ENCODE measurements around the gene SETDB2. TPM values are rescaled to one million over a fixed set of nuclear protein-coding genes. Genes with fewer than 3 reads are reported as not detected.

SETDB2 gene
- polyA plus RNA-seq, 3 donors, result 4.8 to 6.8 (median 6.4) TPM

DNA sequence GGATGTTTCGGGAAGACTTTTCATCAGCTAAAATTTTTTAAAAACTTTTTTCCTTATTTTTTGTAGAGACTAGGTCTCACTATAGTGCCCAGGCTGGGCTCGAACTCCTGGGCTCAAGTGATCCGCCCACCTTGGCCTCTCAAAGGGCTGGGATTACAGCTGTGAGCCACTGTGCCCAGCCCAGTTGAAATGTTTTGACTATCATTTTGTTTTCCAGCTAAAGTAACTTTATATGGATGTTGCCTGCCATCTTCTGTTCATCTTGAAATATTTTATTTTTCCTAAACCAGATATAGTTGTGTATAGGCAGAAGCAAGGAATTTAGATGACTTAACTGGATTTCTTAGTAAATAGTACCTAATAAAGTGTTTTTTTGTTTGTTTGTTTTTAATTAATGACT, 7.2 kb upstream of the SETDB2 start:
- intact Hi-C loops (cut with micrococcal nuclease), result loop anchor here in 1 of 2 donors (10.0 kb wide), 1 partner anchor 132 kb away; no protein-coding TSS in a partner anchor
- H3K9me3 ChIP-seq (replicated peaks in 1 of 2; ENCODE audit: control insufficient read depth in 1 of 2, insufficient read depth in 1 of 2, low read length in 2 of 2), result no peaks in the 10 kb centered on the region
- Mint-ChIP-seq H3K36me3 (peaks cover 13 to 14% of the 10 kb centered on the region in 2 donors), H3K4me1 (peaks cover 4% of the 10 kb centered on the region), H3K9me3 (no peaks in the 10 kb centered on the region), H3K27me3 (ENCODE audit: low read depth in 3 of 3) (peaks cover 0 to 3% (median 3%) of the 10 kb centered on the region in 3 donors), H3K4me3 (no peak overlapping the region), H3K27ac (no peak overlapping the region)
- no peaks in the 10 kb centered on the region for H4K20me1 ChIP-seq (ENCODE audit: insufficient read depth, low read length)
- H3K27me3 ChIP-seq (ENCODE audit: control insufficient read depth in 2 of 2, insufficient read depth in 2 of 2, low read length in 2 of 2), result no peaks in the 10 kb centered on the region
- H3K4me3 ChIP-seq (replicated peaks in 1 of 3; ENCODE audit: low read depth in 2 of 3, low read length in 3 of 3), result no peak overlapping the region
- H3K4me2 ChIP-seq (replicated peaks; ENCODE audit: extremely low read depth, low read length, poor library complexity, severe bottlenecking), result no peak overlapping the region
- no peak overlapping the region for H3K9ac ChIP-seq (ENCODE audit: insufficient read depth, low read length, poor library complexity, severe bottlenecking)
- H3K4me1 ChIP-seq (ENCODE audit: control insufficient read depth in 1 of 2, insufficient read depth in 2 of 2, low read length in 2 of 2), result no peaks in the 10 kb centered on the region
- DNase-seq, result peak in 1 of 3 donors; percentile 5
- no CpG with 5 or more reads among the region's 3 CpGs for WGBS (ENCODE audit: insufficient coverage)
- no peaks in the 10 kb centered on the region for H3K79me2 ChIP-seq (ENCODE audit: insufficient read depth, low read length)
- H3K27ac ChIP-seq (ENCODE audit: low read depth in 1 of 2, low read length in 2 of 2), result no peak overlapping the region
- TF ChIP-seq CTCF (IDR thresholded peaks at IDR 0.05), result no peak
- H3K36me3 ChIP-seq (replicated peaks in 1 of 2; ENCODE audit: control insufficient read depth in 1 of 2, insufficient read depth in 2 of 2, low read length in 2 of 2), result peaks cover 0 to 10% of the 10 kb centered on the region in 2 donors
- H2AFZ ChIP-seq (ENCODE audit: insufficient read depth, low read depth, low read length, poor library complexity, severe bottlenecking), result no peak overlapping the region

DNA sequence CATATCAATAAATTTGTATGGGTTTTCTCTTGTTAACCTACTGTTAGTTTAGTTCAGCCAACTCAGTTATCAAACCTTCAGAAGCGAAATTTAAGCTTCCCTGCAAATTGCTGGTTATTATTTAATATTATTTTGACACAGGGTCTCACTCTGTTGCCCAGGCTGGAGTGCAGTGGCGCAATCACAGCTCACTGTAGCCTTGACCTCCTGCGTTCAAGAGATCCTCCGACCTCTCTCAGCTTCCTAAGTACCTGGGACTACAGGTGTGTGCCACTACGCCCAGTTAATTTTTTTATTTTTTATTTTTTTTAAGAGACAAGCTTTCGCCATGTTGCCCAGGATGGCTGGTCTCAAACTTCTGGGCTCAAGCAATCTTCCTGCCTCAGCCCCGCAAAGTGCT, 6.4 kb upstream of the SETDB2 start:
- H3K4me3 Mint-ChIP-seq, result no peak overlapping the region
- intact Hi-C loops (cut with micrococcal nuclease), result loop anchor here in 1 of 2 donors (10.0 kb wide), 1 partner anchor 133 kb away; no protein-coding TSS in a partner anchor

More for the DNA sequence above, 6.4 kb upstream of the SETDB2 start:
- Mint-ChIP-seq H3K4me1 (peaks cover 4% of the 10 kb centered on the region), H3K27ac (no peak overlapping the region), H3K36me3 (peaks cover 6 to 7% of the 10 kb centered on the region in 2 donors), H3K27me3 (ENCODE audit: low read depth in 3 of 3) (peaks cover 0 to 3% (median 3%) of the 10 kb centered on the region in 3 donors), H3K9me3 (no peaks in the 10 kb centered on the region)
- Histone ChIP-seq H3K4me3 (replicated peaks in 1 of 3; ENCODE audit: low read depth in 2 of 3, low read length in 3 of 3) (no peak overlapping the region), H3K4me2 (replicated peaks; ENCODE audit: extremely low read depth, low read length, poor library complexity, severe bottlenecking) (no peak overlapping the region), H3K4me1 (ENCODE audit: control insufficient read depth in 1 of 2, insufficient read depth in 2 of 2, low read length in 2 of 2) (no peaks in the 10 kb centered on the region), H3K9ac (ENCODE audit: insufficient read depth, low read length, poor library complexity, severe bottlenecking) (no peak overlapping the region), H3K27ac (ENCODE audit: low read depth in 1 of 2, low read length in 2 of 2) (no peak overlapping the region), H4K20me1 (ENCODE audit: insufficient read depth, low read length) (no peaks in the 10 kb centered on the region), H3K79me2 (ENCODE audit: insufficient read depth, low read length) (peaks cover 2% of the 10 kb centered on the region), H3K36me3 (replicated peaks in 1 of 2; ENCODE audit: control insufficient read depth in 1 of 2, insufficient read depth in 2 of 2, low read length in 2 of 2) (peaks cover 0 to 3% of the 10 kb centered on the region in 2 donors), H2AFZ (ENCODE audit: insufficient read depth, low read depth, low read length, poor library complexity, severe bottlenecking) (no peak overlapping the region), H3K27me3 (ENCODE audit: control insufficient read depth in 2 of 2, insufficient read depth in 2 of 2, low read length in 2 of 2) (no peaks in the 10 kb centered on the region), H3K9me3 (replicated peaks in 1 of 2; ENCODE audit: control insufficient read depth in 1 of 2, insufficient read depth in 1 of 2, low read length in 2 of 2) (no peaks in the 10 kb centered on the region)
- 94% methylated on average over 5 of the region's 7 CpGs for WGBS (ENCODE audit: insufficient coverage)
- no peak for TF ChIP-seq CTCF (IDR thresholded peaks at IDR 0.05)
- DNase-seq, result no peak

All from CD14-positive monocyte (primary cell).